Tibial nerve (tissue), 4 donors: Measurements from ENCODE around the gene SLF2.

Experiments used
- CTCF ChIP-seq, 5 experiments: fragments of 200-600 bp in 3 of 5; fragments of 450-650 bp in 2 of 5; sonication (generic) in 3 of 5; IDR thresholded peaks; one replicate each; pipeline ENCODE4 v1.5.1; 2016 to 2019; ENCODE audit warnings: antibody characterized with exemption in 5 of 5, mild to moderate bottlenecking in 3 of 5, moderate library complexity in 2 of 5
- EP300 ChIP-seq, 2 donors: sonication (generic); formaldehyde crosslinking; IDR thresholded peaks; one replicate each; pipeline ENCODE4 v1.6.1; 2017; ENCODE audit warnings: antibody characterized with exemption in 2 of 2, mild to moderate bottlenecking in 1 of 2
- POLR2A ChIP-seq, 2 donors: fragments of 450-650 bp; IDR thresholded peaks; one replicate each; pipeline ENCODE4 v1.6.1; 2017; ENCODE audit warnings: antibody characterized with exemption in 2 of 2, mild to moderate bottlenecking in 2 of 2, moderate library complexity in 2 of 2

DNA sequence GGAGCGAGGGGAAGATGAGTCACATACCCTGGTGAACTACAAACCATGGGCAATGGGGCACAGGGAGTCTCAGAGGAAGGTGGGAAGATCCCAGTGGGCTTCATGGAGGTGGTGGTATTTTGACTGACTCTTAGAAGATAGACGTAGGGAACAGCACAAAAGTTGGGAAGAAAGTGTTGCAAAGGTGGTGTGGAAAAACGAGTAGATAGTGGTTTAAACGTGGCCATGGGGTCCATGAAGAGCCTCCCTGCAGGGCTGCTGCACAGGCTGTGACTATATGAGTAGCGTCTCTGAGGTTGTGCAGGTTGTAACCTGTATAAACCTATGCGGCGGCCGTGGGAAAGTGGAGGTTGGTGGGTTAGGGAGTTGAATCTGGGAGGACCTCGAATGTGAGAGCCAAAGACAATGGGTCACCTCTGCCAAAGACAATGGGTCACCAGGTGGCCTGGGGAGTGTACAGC is 100.6 kb downstream of the SLF2 start:
- TF ChIP-seq CTCF (IDR thresholded peaks at IDR 0.05) (no peak), POLR2A (IDR thresholded peaks at IDR 0.05) (no peak), EP300 (IDR thresholded peaks at IDR 0.05) (no peak)
